Left lung (tissue), 10 donors: ENCODE measurements around the gene KATNAL1. TPM values are rescaled to one million over a fixed set of nuclear protein-coding genes. Genes with fewer than 3 reads are reported as not detected.

Experiments used
- ATAC-seq: fragments of 200-7000 bp; cut with Tn5 transposase; one replicate; pipeline ENCODE4 v1.9.1; 2020; ENCODE audit warnings: moderate library complexity
- DNase-seq, 4 donors: peaks; one replicate each; pipeline ENCODE4 v3.0.0-alpha.2; 2013 to 2020
- H3K27ac ChIP-seq, 2 donors: fragments of 200-600 bp; sonication (generic) in 1 of 2; one replicate each; pipeline versions ENCODE4 v1.5.0 to v1.8.0; 2020 to 2021
- H3K27me3 ChIP-seq, 2 donors: fragments of 200-600 bp; sonication (generic) in 1 of 2; one replicate each; pipeline versions ENCODE4 v1.5.0 to v1.8.0; 2020 to 2021
- H3K36me3 ChIP-seq, 2 donors: fragments of 200-600 bp; sonication (generic) in 1 of 2; one replicate each; pipeline versions ENCODE4 v1.5.0 to v1.8.0; 2020 to 2021
- H3K4me1 ChIP-seq, 2 donors: fragments of 200-600 bp; one replicate each; pipeline ENCODE4 v1.8.0; 2021
- H3K4me3 ChIP-seq, 2 donors: fragments of 200-600 bp; sonication (generic) in 1 of 2; one replicate each; pipeline versions ENCODE4 v1.5.0 to v1.8.0; 2020 to 2021; ENCODE audit warnings: mild to moderate bottlenecking in 1 of 2
- H3K9me3 ChIP-seq, 2 donors: fragments of 200-600 bp; sonication (generic) in 1 of 2; one replicate each; pipeline versions ENCODE4 v1.5.0 to v1.8.0; 2020 to 2021
- CTCF ChIP-seq, 2 donors: fragments of 200-600 bp; sonication (generic) in 1 of 2; IDR thresholded peaks; one replicate each; pipeline versions ENCODE4 v1.5.0 to v1.8.0; 2021; ENCODE audit warnings: antibody characterized with exemption in 2 of 2
- intact Hi-C, 2 donors: fragments of 100-400 bp; cut with DNase I; formaldehyde crosslinking; loops; one replicate each; pipeline versions ENCODE4 v1.11.2 to v1.14.2; 2022
- polyA plus RNA-seq, 6 donors: library from polyadenylated mRNA; unstranded; fragments of 120-200 nt; gene quantifications; one replicate each; pipeline ENCODE4 v1.2.1, GENCODE V29; 2013; ENCODE audit not compliant: insufficient read length in 6 of 6
- total RNA-seq, 2 donors: library from RNA; stranded (reverse); fragmentation: NEBNext Ultra II Directional; extraction: Animal tissue kit (Norgen Biotek cat#: 25700); gene quantifications; one replicate each; pipeline ENCODE4 v1.2.1, GENCODE V29; 2021
- donor health status: DM: no; HTN: yes; CAD: no.
- donor health status: DM: no; HTN: no; CAD: no.

Gene KATNAL1
- total and polyA plus RNA-seq, 8 donors = 13.9 to 24.9 (median 16.2) TPM

DNA sequence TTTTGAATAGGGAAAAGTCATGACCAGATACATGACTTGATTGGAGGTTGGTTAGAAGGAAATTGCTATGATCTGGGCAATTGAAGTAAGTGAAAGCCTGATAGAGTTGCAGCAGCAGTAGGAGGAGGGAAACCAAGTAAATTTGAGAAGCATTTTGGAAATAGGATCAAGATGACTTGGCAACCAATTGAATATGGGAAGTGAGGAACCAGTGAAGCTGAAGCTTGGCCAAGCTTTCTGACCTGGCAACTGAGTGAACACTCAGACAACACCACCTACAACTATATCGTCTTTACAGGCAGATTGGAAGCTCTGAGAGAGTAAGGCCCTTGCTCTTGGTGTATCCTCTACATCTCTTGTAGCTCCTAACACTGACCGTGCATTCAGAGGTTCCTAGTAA, 16.2 kb upstream of the KATNAL1 start:
- no peaks in the 10 kb centered on the region for H3K4me1 ChIP-seq
- intact Hi-C loops = no loop called here
- H3K36me3 ChIP-seq = no peaks in the 10 kb centered on the region
- no peak overlapping the region for H3K4me3 ChIP-seq
- no peak for DNase-seq
- ATAC-seq = no peak
- no peaks in the 10 kb centered on the region for H3K27me3 ChIP-seq
- no peak overlapping the region for H3K27ac ChIP-seq
- no peak for TF ChIP-seq CTCF (IDR thresholded peaks at IDR 0.05)
- H3K9me3 ChIP-seq = no peaks in the 10 kb centered on the region

- no peaks in the 10 kb centered on the region for H3K9me3 ChIP-seq
- H3K4me3 ChIP-seq = no peak overlapping the region
- no peak overlapping the region for H3K27ac ChIP-seq
- intact Hi-C loops = no loop called here
- no peak for TF ChIP-seq CTCF (IDR thresholded peaks at IDR 0.05)
- no peaks in the 10 kb centered on the region for H3K27me3 ChIP-seq
- no peaks in the 10 kb centered on the region for H3K36me3 ChIP-seq
- no peak for ATAC-seq
- no peak for DNase-seq
- H3K4me1 ChIP-seq = no peaks in the 10 kb centered on the region
Observed at GRCh38 chr13:30322428-30322827, 15.1 kb upstream of the KATNAL1 start.

DNA sequence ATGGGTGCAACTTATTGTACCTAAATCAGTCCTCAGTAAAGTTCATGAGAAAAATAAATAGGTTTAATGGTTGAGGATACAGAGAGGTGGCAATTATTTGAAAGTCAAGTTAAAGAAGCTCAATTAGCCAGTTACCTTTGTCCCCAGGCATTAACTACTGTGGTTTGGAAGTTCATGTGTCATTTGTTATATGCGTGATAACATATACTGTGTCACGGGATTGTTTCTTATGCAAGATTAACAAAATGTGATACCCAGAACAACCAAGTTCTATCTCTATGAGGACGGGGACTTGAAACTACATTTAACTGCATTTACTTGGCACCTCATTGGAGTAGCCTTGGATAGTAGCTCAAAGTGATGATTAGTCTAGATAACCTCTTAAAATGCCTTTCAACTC, 13.9 kb upstream of the KATNAL1 start:
- DNase-seq (no peak), ATAC-seq (no peak)
- Histone ChIP-seq H3K4me1 (no peaks in the 10 kb centered on the region), H3K36me3 (no peaks in the 10 kb centered on the region), H3K4me3 (no peak overlapping the region), H3K9me3 (no peaks in the 10 kb centered on the region), H3K27ac (no peak overlapping the region), H3K27me3 (no peaks in the 10 kb centered on the region)
- no peak for TF ChIP-seq CTCF (IDR thresholded peaks at IDR 0.05)
- intact Hi-C loops = no loop called here

- TF ChIP-seq CTCF (IDR thresholded peaks at IDR 0.05) = no peak
- no peak for DNase-seq
- ATAC-seq = no peak
- Histone ChIP-seq H3K27ac (no peak overlapping the region), H3K4me1 (no peaks in the 10 kb centered on the region), H3K36me3 (no peaks in the 10 kb centered on the region), H3K27me3 (no peaks in the 10 kb centered on the region), H3K9me3 (no peaks in the 10 kb centered on the region), H3K4me3 (no peak overlapping the region)
- intact Hi-C loops = no loop called here
Observed at GRCh38 chr13:30319655-30320054, 12.3 kb upstream of the KATNAL1 start.

- H3K4me3 ChIP-seq = no peak overlapping the region
- TF ChIP-seq CTCF (IDR thresholded peaks at IDR 0.05) = no peak
- ATAC-seq (no peak), DNase-seq (no peak)
- peaks cover 0 to 2% of the 10 kb centered on the region in 2 donors for H3K4me1 ChIP-seq
- intact Hi-C loops = no loop called here
- H3K36me3 ChIP-seq = no peaks in the 10 kb centered on the region
- no peaks in the 10 kb centered on the region for H3K27me3 ChIP-seq
- H3K9me3 ChIP-seq = no peaks in the 10 kb centered on the region
- H3K27ac ChIP-seq = no peak overlapping the region
Observed at GRCh38 chr13:30319130-30319529, 11.8 kb upstream of the KATNAL1 start.
